Lower lobe of right lung (tissue), 2 donors: ENCODE measurements around the gene TTYH2. TPM values are rescaled to one million over a fixed set of nuclear protein-coding genes. Genes with fewer than 3 reads are reported as not detected.

Experiments
- ATAC-seq, 2 donors: fragments of 200-7000 bp; cut with Tn5 transposase; one replicate each; pipeline ENCODE4 v1.9.1; 2020 to 2022; ENCODE audit warnings: mild to moderate bottlenecking in 2 of 2, moderate library complexity in 2 of 2
- DNase-seq: peaks from one replicate; pipeline ENCODE4 v3.0.0-alpha.2; 2020
- H3K27ac ChIP-seq: fragments of 200-600 bp; one replicate; pipeline ENCODE4 v1.8.0; 2022
- H3K27me3 ChIP-seq: fragments of 200-600 bp; one replicate; pipeline ENCODE4 v1.8.0; 2022; ENCODE audit warnings: low read depth
- H3K36me3 ChIP-seq: fragments of 200-600 bp; one replicate; pipeline ENCODE4 v1.8.0; 2022; ENCODE audit warnings: mild to moderate bottlenecking
- H3K4me1 ChIP-seq: fragments of 200-600 bp; one replicate; pipeline ENCODE4 v1.8.0; 2022
- H3K4me3 ChIP-seq: fragments of 200-600 bp; one replicate; pipeline ENCODE4 v1.8.0; 2022; ENCODE audit warnings: mild to moderate bottlenecking
- H3K9me3 ChIP-seq: fragments of 200-600 bp; one replicate; pipeline ENCODE4 v1.8.0; 2022
- intact Hi-C: fragments of 100-400 bp; cut with DNase I; formaldehyde crosslinking; loops from one replicate; pipeline ENCODE4 v1.11.0; 2022
- total RNA-seq: library from RNA; stranded (reverse); fragmentation: NEBNext Ultra II Directional; extraction: Animal tissue kit (Norgen Biotek cat#: 25700); gene quantifications from one replicate; pipeline ENCODE4 v1.2.1, GENCODE V29; 2021
- TF ChIP-seq, protein P1 (sequence below): fragments of 200-600 bp; IDR thresholded peaks from one replicate; pipeline ENCODE4 v1.8.0; 2022; ENCODE audit warnings: antibody characterized with exemption, mild to moderate bottlenecking
- donor health status: DM: no; HTN: yes; CAD: no; lungs with severe emphysema.

Gene TTYH2
- total RNA-seq, 1 donor from 2014 or later: 7.7 TPM

DNA sequence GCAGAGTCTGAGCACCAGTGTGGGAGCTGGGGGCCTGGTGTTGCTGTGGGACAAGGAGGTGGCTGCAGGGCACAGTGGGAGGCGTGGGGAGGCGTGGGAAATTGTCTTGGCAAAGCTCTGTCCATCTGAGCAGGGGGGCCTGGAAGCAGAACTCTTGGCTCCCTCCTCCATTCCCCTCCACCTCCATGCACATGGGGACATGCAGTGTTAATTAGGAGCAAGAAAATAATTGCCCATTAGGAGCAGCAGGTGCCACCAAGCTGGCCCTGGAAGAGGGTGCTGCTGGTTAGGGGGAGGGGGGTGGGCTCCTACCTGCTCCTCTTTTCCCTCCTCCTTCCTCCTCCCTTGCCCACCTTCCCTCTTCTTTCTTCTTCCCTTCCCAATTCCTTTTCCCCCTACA is 4.5 kb downstream of the TTYH2 start:
- ATAC-seq: no peak
- TF ChIP-seq, protein P1, sequence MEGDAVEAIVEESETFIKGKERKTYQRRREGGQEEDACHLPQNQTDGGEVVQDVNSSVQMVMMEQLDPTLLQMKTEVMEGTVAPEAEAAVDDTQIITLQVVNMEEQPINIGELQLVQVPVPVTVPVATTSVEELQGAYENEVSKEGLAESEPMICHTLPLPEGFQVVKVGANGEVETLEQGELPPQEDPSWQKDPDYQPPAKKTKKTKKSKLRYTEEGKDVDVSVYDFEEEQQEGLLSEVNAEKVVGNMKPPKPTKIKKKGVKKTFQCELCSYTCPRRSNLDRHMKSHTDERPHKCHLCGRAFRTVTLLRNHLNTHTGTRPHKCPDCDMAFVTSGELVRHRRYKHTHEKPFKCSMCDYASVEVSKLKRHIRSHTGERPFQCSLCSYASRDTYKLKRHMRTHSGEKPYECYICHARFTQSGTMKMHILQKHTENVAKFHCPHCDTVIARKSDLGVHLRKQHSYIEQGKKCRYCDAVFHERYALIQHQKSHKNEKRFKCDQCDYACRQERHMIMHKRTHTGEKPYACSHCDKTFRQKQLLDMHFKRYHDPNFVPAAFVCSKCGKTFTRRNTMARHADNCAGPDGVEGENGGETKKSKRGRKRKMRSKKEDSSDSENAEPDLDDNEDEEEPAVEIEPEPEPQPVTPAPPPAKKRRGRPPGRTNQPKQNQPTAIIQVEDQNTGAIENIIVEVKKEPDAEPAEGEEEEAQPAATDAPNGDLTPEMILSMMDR: no peak

DNA sequence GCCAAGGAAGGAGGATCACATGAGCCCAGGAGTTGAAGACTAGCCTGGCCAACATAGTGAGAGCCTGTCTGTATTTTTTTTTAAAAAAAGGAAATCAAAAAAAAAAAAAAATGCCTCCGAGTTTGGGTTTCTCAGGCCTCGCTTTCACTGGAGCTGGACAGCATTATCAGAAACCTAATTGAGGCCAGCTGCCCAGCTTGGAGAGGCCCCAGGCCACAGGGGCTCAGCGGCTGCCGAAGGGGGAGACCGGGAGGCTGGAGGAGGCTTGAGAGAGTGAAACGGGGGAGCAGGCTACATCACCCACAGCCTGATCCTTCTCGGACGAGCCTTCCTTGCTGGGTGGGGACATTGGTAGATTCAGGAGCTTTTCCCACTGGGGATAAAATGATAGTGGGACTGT is 5.1 kb downstream of the TTYH2 start:
- TF ChIP-seq, protein P1: no peak
- Histone ChIP-seq H3K27me3 (no peaks in the 10 kb centered on the region), H3K9me3 (no peaks in the 10 kb centered on the region), H3K36me3 (peaks cover 3% of the 10 kb centered on the region), H3K4me3 (no peak overlapping the region), H3K27ac (no peak overlapping the region), H3K4me1 (peaks cover 13% of the 10 kb centered on the region)
- no peak for DNase-seq
- no peak for ATAC-seq
- intact Hi-C loops: no loop called here

More for the DNA sequence above, 4.5 kb downstream of the TTYH2 start:
- no peak for DNase-seq
- intact Hi-C loops: no loop called here
- Histone ChIP-seq H3K27ac (no peak overlapping the region), H3K36me3 (peaks cover 3% of the 10 kb centered on the region), H3K9me3 (no peaks in the 10 kb centered on the region), H3K4me3 (no peak overlapping the region), H3K27me3 (no peaks in the 10 kb centered on the region), H3K4me1 (peaks cover 13% of the 10 kb centered on the region)

DNA sequence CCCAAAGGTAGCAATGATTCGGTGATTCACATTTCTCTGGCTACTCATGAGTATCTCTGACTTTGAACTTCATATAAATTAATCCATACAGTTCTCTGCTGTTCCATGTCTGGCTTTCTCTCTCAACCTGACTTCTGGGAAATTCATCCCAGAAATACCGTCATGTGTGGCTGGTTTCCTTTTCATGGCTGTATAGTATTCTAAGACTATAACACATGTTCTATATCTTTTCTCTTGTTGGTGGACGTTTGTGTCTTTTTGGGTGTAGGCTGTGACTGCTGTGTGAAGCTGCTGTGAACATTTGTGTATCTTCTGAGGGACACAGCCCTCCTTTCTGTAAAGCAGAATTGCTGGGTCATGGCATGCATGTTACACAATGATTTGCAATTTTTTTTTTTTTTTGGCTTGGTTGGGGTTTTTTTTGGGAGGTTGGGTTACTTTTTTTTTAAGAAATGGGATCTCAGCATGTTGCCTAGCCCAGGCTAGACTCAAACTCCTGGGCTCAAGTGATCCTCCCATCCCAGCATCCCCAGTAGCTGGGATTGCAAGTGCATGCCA is 6.3 kb downstream of the TTYH2 start:
- peaks cover 3% of the 10 kb centered on the region for H3K36me3 ChIP-seq
- H3K27ac ChIP-seq: no peak overlapping the region
- TF ChIP-seq, protein P1: no peak
- peaks cover 3% of the 10 kb centered on the region for H3K4me1 ChIP-seq
- no peaks in the 10 kb centered on the region for H3K9me3 ChIP-seq
- H3K4me3 ChIP-seq: no peak overlapping the region
- no peaks in the 10 kb centered on the region for H3K27me3 ChIP-seq
- intact Hi-C loops: no loop called here
- DNase-seq (no peak), ATAC-seq (no peak)

DNA sequence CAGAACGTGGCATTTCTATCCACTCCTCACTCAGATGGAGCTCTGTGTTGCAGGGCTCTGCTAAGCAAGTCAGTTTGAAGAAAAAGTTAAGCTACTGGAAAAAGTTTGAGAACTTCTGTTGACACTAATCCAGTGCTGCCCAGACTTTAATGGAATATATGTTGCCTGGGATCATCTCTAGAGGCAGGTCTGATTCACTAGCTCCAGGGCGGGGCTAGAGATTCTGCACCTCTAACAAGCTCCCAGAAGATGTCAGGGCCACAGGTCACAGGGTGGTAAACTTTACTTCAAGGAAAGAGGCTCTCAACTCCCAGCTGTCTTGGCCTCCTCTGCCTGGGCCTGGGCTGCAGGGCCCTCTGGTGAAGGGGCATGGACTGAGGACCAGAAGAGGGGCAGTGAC is 6.8 kb downstream of the TTYH2 start:
- Histone ChIP-seq H3K4me3 (no peak overlapping the region), H3K4me1 (no peaks in the 10 kb centered on the region), H3K27me3 (no peaks in the 10 kb centered on the region), H3K9me3 (no peaks in the 10 kb centered on the region), H3K36me3 (peaks cover 3% of the 10 kb centered on the region), H3K27ac (no peak overlapping the region)
- intact Hi-C loops: no loop called here
- no peak for DNase-seq
- TF ChIP-seq, protein P1: no peak
- no peak for ATAC-seq

DNA sequence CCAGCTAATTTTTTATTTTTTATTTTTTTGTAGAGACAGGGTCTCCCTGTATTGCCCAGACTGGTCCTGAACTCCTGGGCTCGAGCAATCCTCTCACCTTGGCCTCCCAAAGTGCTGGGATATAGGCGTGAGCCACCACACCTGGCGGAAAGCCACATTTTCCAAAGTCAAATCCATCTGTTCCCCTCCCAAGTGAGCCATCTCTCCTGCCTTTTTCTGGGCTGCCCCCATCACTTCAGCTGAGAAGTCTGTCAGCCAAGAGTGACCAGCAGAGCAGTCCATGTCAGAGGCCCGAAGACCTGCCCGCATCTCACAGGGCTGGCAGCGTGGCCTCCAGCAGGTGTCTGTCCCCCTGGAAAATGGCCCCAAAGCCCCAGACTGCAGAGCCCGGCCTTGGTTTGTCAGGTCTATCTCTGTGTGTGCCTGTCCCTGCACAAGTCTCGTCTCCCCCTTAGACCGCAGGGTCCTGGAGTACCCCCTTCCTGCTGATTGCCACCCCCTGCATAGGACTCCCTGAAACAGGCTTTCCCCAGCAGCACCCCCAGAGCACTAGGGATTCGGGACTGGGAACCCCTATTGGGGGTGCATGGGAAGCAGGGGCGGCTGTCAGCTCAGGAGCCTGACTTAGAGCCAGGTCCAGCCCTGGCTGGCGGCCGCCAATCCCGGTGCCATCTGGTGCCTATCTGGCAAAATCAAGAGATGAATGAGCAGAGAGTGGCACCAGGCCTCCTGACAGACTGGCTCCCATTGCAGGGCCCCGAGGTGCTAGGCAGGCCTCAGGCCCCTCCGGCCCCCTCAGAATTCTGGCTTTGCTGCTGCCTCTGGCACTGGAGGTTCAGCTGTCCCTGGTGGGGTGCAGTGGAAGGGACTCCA is 7.8 kb downstream of the TTYH2 start:
- Histone ChIP-seq H3K36me3 (peaks cover 3% of the 10 kb centered on the region), H3K27me3 (no peaks in the 10 kb centered on the region), H3K4me3 (no peak overlapping the region), H3K9me3 (no peaks in the 10 kb centered on the region), H3K27ac (no peak overlapping the region), H3K4me1 (no peaks in the 10 kb centered on the region)
- intact Hi-C loops: no loop called here
- DNase-seq: no peak
- TF ChIP-seq, protein P1: no peak
- ATAC-seq: no peak
